ENCODE results near the gene ELAVL1.

Gene ELAVL1

GRCh38 chr19:7992575-7992974, 12.9 kb downstream of the ELAVL1 start:
- no peak overlapping the region for H3K4me3 ChIP-seq (ENCODE audit: low read length)
- DNase-seq (ENCODE audit: low read depth), result no peak
- TF ChIP-seq CTCF (conservative IDR thresholded peaks at IDR 0.05; ENCODE audit: low read length), result no peak

GRCh38 chr19:7989071-7989575, 16.3 kb downstream of the ELAVL1 start:
- no peak for TF ChIP-seq CTCF (conservative IDR thresholded peaks at IDR 0.05; ENCODE audit: low read length)
- no peak overlapping the region for H3K4me3 ChIP-seq (ENCODE audit: low read length)
- DNase-seq (ENCODE audit: low read depth), result no peak

GRCh38 chr19:7988307-7988706, 17.1 kb downstream of the ELAVL1 start:
- H3K4me3 ChIP-seq (ENCODE audit: low read length), result no peak overlapping the region
- TF ChIP-seq CTCF (conservative IDR thresholded peaks at IDR 0.05; ENCODE audit: low read length), result no peak

GRCh38 chr19:7987114-7987768, 18.2 kb downstream of the ELAVL1 start:
- no peak overlapping the region for H3K4me3 ChIP-seq (ENCODE audit: low read length)
- DNase-seq (ENCODE audit: low read depth), result no peak
- TF ChIP-seq CTCF (conservative IDR thresholded peaks at IDR 0.05; ENCODE audit: low read length), result no peak

More at GRCh38 chr19:7988307-7988706, 17.1 kb downstream of the ELAVL1 start:
- DNase-seq (ENCODE audit: low read depth), result no peak

GRCh38 chr19:7986321-7987113, 18.9 kb downstream of the ELAVL1 start:
- no peak overlapping the region for H3K4me3 ChIP-seq (ENCODE audit: low read length)
- TF ChIP-seq CTCF (conservative IDR thresholded peaks at IDR 0.05; ENCODE audit: low read length), result no peak
- DNase-seq (ENCODE audit: low read depth), result peak; percentile 61

- no peak for TF ChIP-seq CTCF (conservative IDR thresholded peaks at IDR 0.05; ENCODE audit: low read length)
- DNase-seq (ENCODE audit: low read depth), result no peak
- no peak overlapping the region for H3K4me3 ChIP-seq (ENCODE audit: low read length)
Observed at GRCh38 chr19:7985481-7985911, 19.9 kb downstream of the ELAVL1 start.

All from AG10803 (cell line).